ENCODE results near the gene UBFD1.
"Not testable (repeated sequence)": the region's sequence is repeated elsewhere in the genome, so short reads cannot be mapped to it uniquely, and the experiment has no call there.

Gene UBFD1, protein sequence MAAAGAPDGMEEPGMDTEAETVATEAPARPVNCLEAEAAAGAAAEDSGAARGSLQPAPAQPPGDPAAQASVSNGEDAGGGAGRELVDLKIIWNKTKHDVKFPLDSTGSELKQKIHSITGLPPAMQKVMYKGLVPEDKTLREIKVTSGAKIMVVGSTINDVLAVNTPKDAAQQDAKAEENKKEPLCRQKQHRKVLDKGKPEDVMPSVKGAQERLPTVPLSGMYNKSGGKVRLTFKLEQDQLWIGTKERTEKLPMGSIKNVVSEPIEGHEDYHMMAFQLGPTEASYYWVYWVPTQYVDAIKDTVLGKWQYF

DNA sequence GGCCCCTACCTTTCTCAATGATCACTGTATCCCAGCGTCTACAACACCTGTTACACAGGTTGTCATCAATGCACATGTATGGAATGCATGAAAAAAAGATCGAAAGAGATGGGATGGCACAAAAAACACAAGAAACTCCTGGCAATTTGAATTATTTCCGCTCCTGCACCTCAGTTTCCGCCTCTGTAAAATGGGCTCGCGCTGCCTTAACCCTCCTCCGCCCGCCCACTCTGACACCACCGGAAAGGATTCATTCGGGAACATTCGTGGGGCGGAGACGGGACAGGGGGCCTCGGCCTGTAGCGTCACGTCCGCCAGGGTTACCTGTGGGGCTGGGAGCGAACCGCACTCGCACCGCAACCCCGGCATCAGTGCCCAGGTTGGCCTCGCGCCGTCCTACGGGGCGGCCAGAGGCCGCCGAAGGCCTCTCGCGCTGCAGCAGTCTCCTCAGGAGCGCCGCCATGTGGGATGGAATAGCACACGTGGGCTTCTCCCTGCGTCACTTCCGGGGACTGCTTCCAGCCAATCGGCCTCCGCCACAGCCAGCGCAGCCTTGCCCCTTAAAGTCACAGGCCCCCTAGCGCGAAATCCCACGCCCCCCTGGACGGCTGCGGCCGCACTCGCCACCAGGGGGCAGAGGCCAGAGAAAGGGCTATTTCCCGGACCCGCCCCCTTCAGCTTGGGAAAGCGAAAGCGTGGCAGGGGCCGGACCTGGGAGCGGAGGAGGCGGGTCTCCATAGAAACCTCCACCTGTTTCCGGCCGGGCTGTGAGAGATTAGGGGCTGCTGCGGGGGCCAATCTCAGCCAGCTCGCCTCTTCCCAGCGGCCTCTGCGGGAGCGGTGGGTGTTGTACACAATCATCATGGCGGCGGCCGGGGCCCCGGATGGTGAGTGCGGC, at the start of gene UBFD1, which contains the start of gene EARS2:
TSS of gene UBFD1 (plus strand) at position 847 of the 898 bp plus-strand sequence. CDS start at position 863, 16 bp downstream.
TSS of gene EARS2 (minus strand) at position 470 of the 898 bp plus-strand sequence. CDS start at position 463, 7 bp downstream.
- DNase-seq, result peak; percentile 96

GRCh38 chr16:23508589-23509440, 48.7 kb upstream of the UBFD1 start:
- DNase-seq, result no peak

GRCh38 chr16:23509441-23509754, 48.1 kb upstream of the UBFD1 start:
- DNase-seq, result no peak

DNA sequence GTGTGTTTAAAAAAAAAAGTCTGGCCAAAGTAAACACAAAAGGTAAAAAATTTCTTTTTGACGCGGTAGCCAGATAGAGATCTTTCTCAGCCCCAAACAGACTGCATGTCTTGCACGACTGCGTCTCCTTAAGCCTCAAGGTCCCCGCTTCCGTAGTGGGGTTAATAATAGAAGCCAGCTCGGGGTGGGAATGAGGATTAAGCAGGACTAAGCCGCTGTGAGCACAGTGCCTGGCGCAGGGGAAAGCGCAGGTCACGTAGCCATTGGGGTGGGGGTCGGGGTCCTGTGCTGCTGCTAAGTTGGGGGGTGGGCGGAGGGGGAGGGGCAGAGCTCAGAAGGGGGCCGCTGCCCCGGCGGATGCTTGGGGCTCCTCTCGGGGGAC, 47.8 kb upstream of the UBFD1 start:
- DNase-seq, result no peak

GRCh38 chr16:23510164-23510914, 47.2 kb upstream of the UBFD1 start, which contains the start of gene GGA2:
Gene GGA2 (minus strand): TSS chr16:23510494. CDS start chr16:23510411, 83 bp downstream.
- peak; percentile 69 for DNase-seq

GRCh38 chr16:23510915-23511270, 46.6 kb upstream of the UBFD1 start:
- DNase-seq, result not testable (repeated sequence)

- no peak for DNase-seq
These were observed 45.8 kb upstream of the UBFD1 start for GRCh38 chr16:23511731-23512130.

DNA sequence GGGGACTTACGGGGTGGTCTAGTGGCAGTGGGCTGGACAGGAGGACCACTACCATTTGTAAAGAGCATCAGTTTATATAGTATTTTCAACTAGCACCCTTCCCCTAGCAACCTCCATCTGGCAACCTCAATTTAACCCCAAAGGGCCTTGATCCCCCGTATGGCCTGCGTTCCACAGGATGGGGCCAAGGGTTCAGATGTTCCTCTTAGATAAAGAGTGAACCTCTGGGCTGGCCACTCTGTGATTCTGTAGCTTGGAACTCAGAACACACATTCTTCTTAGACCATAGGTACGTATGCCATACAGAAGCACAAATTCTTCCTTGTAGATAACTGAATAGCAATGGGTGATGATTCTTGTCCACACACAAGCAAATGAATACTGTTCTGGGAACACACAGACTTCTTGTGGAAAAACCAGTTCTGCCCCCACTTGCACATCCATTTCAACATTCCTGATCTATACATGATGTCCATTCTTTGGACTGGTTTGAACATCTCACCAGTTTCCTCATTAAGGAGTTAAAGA, 45.3 kb upstream of the UBFD1 start:
- DNase-seq, result no peak

DNA sequence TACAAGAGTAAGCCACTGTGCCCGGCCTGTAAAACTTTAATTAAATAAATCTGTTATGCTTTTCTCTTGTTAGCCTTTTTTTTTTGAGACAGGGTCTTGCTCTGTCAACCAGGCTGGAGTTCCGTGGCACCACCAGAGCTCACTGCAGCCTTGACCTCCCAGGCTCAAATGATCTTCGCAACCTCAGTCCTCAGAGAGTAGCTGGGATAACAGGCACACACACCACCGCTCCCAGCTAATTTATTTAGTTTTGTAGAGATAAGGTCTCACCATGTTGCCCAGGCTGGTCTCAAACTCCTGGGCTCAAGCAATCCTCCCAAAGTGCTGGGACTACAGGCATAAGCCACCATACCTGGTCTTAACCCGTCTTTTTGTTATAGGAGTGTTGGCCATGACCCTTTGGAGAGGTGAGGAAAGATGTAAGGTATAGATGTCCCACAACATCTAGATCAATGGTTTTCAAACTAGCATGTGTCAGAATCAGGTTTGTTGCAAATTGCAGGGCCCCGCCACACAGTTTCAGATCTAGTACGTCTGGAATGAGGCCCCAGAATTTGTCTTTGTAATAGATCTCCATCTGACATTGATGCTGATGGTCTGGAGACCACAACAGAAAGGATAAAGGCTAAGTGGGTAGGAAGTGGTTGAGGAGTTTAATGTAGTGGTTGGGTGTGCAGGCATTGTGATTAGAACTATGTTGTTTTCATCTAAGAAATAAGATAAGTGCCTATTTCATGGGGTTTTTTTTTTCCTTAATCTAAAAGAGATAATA, 43.0 kb upstream of the UBFD1 start:
- no peak for DNase-seq

- DNase-seq, result no peak
These were observed 41.6 kb upstream of the UBFD1 start for GRCh38 chr16:23515881-23516280.

DNA sequence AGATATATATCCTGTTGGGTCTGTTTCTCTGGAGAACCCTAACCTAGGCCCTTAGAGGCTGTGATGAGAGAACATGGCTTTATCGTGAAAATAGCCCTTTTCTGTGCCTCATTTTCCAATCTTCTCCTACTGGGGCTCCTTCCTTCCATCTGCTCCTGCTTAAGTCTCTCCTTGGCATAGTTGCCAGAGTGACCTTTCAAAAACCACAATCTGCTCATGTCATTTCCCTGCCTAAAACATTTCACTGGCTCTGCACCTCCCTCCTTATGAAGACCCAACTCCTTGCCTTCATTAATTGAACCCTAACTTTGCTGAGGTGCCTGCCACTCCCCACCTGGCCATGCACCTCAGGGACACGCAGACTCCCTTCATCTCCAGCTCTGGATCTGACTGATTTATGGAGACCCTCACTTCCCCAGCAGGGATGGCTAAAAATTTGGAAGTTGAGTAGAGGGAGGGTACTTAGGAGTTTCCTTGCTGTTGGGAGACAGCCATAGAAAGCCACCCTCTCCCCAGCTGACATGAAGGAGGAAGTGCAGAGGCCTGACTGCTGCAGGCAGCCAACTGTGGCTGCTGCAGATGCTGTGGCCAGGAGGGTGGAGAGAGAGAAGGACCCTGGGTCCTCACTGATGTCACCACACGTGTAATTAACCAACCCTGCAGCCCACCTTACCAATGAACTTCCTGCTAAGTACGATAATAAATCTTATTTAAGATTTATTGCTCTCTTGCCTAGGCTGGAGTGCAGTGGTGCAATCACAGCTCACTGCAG, 41.0 kb upstream of the UBFD1 start:
- DNase-seq, result no peak

DNA sequence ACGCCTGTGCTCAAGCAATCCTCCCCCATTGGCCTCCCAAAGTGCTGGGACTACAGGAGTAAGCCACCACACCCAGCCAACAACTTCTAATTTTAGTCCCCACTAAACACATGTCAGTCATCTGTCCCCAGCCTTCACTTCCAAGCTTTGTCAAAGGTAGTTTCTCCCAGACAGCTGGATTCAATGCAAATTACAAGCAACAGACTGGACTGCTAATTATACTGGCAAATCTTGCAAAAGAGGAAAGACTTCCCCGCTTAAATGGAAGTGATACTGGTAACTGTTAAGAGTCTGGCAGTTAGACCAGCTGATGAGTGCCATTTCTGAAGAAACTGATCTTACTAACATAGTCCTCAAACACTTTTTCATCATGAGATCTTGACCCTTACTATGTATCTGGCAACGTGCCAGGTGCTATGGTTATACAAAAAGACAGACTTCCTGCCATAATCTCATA, 39.1 kb upstream of the UBFD1 start:
- no peak for DNase-seq

DNA sequence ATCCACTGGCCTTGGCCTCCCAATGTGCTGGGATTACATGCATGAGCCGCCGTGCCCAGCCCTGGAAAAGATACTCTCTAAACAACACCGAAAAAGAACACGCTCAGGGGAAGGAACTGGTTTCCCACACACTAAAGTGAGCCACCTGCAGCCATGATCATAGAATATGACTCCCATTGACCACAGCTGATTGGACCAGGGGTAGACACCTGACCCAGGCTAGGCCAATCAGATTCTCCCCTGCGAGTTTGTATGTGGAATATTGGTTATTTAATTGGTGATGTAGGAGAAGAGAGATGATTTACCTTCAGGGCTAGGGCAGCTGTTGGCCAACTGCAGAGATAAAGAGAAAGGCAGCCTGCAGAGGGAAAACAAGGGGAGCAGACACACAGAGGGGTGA, 38.2 kb upstream of the UBFD1 start:
- no peak for DNase-seq

GRCh38 chr16:23520500-23520899, 37.0 kb upstream of the UBFD1 start:
- no peak for DNase-seq

DNA sequence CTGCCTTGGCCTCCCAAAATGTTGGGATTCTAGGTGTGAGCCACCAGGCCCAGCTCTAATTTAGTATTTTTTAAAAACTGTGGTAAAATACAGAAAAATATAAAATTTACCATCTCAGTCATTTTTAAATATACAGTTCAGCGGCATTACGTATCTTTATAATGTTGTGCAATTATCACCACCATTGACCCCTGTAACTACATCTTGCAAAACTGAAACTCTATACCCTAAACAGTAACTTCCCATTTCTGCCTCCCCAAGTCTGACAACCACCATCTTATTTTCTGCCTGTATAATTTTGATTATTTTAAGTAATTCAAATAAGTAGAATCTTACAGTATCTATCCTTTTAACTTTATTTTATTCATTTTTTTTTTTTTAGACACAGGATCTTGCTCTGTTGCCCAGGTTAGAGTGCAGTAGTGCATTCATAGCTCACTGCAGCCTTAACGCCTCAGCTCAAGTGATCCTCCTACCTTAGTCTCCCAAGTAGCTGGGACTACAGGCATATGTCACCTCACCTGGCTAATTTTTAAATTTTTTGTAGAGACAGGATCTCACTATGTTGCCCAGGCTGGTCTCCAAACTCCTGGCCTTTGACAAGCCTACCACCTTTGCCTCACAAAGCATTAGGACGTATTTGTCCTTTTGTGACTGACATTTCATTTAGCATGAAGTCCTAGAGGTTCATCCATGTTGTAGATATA, 36.3 kb upstream of the UBFD1 start:
- DNase-seq, result no peak

DNA sequence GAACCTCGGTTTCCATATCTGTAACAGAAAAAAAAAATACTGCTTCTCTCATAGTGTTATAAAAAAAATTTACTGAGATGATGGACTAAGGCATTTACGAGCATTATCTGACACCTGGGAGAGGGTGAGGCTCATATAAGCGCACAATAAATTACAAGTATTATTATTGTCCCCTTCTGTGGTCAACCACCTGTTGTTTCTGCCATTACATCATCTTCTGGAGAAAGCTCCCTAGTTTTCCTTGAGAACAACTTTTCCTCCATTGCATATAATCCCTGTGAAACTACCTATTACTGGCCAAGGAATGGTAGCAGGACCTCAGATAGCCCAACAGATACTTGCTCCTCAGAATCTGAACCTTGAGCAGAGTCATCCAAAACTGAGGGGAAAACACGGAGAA, 35.6 kb upstream of the UBFD1 start:
- DNase-seq, result no peak

GRCh38 chr16:23523321-23523720, 34.2 kb upstream of the UBFD1 start:
- no peak for DNase-seq

GRCh38 chr16:23523876-23524385, 33.6 kb upstream of the UBFD1 start:
- DNase-seq, result no peak

DNA sequence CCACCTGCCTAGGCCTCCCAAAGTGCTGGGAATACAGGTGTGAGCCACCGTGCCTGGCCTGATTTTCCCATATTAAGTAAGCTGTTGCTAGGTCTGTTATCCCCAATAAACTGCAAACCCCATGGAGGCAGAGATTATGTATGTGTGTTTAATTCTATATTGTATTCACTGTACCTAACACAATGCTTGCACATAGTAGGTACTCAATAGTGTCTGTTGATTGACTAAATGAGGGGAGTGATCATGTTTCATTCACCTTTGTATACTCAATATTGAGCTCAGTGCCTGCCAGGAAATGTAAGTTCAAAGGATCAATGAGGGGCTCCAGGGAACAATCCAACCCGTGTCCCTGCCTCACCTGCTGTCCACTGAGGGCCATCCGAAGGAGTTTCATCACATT, 32.6 kb upstream of the UBFD1 start:
- DNase-seq, result no peak
